ENCODE measurements around the gene CFAP46.
"Not testable (repeated sequence)": the region's sequence is repeated elsewhere in the genome, so short reads cannot be mapped to it uniquely, and the experiment has no call there.

CFAP46 gene

DNA sequence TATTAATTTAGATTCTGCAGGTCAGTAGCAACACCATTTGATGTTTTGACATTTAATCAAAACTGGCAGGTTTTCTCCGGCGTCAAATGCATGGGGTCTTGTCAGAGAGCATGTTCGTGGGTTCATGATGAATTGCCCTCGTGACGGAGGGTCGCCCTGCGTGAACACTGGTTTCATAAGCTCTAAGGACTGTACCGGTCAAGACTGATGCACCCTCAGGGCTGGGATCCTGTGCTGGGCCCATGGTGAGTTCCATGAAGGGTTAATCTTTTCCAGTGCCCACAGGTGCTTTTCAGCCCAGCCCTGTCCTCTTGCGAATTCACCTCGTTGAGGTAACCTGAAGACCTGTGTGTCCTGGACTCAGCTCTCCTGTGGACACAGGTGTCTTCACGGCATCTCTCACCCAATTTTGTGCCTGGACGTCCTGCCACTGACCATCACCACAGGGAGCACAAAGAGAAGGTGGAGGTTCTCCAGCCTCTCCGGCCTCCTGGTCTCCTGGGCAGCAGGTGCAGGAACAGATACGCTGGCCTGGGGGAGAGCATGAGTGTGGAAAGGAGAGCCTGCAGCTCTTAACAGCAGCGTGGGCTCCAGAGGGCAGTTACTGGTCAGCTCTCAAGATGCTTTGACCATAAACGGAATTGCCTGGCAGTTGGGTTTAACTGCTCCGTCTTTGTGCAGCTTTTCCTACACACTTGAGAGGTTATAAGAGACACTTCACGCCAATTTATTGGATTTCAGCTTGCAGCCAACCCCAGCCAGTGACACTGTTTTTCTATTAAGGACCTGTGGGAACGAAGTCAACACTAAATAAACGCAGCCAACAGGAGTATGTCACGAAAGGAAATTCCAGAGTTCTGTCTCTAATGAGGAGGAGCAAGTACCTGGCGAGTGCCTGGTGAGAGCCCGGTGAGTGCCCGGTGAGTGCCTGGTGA, 37.4 kb upstream of the CFAP46 start:
- no peak for DNase-seq (ENCODE audit: low spot score)

DNA sequence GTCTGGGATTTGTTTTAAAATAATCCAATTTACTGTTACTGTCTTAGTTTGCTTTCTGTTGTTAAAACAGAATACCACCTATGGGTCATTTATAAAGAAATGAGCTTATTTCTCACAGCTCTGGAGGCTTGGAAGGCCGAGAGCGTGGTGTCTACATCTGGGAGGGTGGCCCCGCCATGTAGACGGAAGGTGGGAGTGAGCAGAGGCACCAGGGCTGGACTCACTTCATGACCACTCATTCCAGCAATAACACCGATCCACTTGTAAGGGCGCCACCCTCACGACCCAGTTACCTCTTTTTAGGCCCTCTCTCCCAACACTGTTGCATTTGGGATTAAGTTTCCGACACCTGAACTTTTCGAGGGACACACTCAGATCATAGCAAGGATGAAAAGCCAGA, 36.2 kb upstream of the CFAP46 start:
- DNase-seq (ENCODE audit: low spot score) = no peak

DNA sequence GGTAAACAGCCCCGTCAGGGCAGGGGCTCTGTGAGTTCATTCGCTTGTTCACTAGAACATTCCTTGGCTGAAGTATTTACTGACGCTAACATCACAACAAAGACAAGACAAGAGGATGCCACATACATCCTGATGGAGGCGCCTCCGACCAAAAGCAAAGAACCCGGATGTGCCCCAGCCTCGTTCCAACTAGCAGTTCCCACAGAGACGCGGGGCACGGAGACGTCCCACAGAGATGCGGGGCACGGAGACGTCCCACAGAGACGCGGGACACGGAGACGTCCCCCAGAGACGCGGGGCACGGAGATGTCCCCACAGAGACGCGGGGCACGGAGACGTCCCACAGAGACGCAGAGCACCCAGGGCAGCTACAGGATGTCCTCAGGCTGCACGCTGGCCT, 35.4 kb upstream of the CFAP46 start:
- no peak for DNase-seq (ENCODE audit: low spot score)

DNA sequence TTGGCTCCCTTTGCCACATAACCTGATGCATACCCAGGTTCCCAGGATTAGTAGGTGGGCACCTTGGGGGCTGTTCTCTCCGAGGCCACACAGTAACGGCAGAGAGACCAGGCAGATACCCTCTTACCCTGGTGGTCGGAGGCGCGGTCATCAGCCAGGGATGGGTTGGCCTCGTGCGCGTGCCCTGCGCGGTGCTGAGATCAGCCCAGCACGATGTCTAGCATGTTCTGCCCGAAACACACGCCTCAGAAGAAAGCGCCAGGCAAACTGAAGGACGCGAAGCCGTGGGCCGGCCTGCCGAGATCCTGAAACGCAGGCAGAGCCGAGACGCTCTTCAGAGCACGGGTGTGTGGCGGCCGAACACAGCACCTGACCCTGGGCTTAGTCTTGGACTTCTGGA, 34.7 kb upstream of the CFAP46 start:
- DNase-seq (ENCODE audit: low spot score) = no peak

DNA sequence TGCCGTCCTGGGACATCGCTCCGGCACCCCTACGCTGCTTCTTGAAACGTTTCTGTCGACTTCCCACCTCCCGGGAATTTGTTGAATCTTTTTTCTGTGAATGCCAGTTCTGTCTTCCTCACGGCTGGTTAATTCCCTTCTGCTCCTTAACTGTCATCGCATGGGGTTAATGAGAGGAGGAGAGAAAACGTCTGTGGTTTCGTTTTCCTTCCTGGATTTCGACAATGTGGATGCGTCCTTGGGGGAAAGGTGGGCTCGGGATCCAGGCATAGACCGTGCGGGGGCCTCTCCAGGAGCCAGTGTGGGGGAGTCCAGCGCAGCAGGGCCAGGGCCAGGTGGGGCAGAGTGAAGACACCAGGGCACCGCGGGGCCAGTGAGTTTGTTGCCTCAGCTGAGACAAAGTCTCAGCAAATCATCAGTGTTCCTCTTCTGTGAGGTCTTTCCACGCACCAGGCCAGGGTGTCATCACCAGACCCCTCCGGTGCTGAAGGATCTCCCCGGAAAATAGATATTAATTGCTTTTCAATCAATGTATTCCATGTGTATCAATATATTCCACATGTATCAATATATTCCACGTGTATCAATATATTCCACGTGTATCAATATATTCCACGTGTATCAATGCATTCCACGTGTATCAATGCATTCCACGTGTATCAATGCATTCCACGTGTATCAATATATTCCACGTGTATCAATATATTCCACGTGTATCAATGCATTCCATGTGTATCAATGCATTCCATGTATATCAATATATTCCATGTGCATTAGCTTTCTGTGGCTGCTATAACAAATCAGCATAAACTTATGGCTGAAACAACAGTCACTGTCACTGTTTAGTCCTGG, 33.7 kb upstream of the CFAP46 start:
- no peak for DNase-seq (ENCODE audit: low spot score)

DNA sequence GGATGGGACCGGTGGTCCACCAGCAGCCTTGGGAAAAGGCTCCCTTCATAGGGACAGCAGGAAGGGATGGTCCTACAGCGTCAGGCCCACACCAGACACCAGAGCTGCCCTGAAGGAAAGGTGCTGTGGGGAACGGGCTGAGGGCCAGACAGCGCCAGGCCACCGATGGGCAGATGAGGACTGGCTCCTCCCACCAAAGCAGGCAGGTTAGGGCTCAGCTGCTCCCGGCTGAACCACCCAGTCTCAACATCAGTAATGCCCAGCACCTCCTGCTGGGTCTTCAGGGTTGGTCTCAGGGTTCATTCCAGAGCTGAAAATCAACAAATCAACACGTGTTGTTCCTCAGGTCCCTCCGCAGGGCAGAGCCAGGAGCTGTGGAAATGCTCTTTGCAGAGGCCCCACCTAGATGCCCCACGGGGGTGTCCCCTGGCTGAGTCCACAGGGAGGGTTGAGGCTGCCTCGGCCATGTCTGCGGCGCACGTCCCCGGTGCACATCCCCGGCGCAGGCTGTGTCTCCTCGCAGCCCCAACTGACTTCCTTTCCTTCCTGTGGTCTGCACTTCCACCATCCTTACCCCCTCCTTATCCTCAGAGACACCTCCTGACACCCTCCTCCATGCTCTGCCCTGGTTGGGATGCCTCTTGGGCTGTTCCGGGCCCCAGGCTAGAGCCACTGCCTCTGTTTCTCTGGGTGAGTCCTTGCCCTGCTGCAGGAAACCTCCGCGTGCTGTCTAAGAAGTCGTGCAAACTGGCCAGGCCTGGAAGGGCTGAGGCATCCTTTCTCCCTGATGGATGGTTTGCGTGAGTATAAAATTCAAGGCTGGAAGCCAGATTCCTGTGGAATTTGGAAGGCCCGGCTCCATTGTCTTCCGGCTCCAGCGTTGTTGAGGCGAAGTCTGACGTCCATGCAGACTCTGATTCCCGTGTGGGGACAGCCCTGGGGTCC, 32.8 kb upstream of the CFAP46 start:
- peak; percentile 85 for DNase-seq (ENCODE audit: low spot score)

DNA sequence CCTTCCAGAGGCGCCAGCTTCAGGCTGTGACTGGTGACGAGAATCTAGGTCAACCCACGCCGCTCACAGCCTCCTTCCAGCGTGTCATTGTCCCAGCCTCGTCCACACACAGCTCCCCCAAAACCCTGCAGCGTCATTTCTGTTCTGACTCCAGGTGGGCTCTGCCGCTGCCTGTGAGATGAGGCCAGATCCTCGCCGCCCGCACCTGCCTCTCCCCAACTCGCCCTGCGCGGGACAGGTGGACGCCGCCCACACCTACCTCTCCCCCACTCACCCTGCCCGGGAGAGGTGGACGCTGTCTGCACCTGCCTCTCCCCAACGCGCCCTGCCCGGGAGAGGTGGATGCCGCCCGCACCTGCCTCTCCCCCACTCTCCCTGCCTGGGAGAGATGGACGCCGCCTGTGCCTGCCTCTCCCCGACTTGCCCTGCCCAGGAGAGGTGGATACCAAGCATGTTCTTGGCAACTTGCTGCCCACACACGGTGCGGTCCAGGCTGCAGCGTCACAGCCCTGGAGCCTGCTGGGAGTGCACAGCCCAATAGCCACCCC, 32.0 kb upstream of the CFAP46 start:
- no peak for DNase-seq (ENCODE audit: low spot score)

DNA sequence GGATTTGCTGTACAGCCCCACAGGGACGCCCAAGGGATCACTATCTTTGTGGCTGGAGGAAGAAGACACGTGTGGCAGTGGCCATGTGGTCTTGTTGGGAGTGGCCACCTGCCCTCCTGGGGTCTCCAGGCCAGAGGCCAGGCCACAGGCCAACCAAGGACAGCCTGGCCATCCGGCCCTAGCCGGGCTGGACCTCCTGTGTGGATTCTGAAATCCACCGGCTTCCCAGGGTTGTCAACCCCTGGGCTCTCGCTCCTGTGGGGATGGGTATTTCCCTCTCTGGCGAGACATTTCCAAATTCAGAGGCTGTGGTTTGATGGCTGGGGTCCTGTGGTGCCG, 31.5 kb upstream of the CFAP46 start:
- DNase-seq (ENCODE audit: low spot score) = no peak

DNA sequence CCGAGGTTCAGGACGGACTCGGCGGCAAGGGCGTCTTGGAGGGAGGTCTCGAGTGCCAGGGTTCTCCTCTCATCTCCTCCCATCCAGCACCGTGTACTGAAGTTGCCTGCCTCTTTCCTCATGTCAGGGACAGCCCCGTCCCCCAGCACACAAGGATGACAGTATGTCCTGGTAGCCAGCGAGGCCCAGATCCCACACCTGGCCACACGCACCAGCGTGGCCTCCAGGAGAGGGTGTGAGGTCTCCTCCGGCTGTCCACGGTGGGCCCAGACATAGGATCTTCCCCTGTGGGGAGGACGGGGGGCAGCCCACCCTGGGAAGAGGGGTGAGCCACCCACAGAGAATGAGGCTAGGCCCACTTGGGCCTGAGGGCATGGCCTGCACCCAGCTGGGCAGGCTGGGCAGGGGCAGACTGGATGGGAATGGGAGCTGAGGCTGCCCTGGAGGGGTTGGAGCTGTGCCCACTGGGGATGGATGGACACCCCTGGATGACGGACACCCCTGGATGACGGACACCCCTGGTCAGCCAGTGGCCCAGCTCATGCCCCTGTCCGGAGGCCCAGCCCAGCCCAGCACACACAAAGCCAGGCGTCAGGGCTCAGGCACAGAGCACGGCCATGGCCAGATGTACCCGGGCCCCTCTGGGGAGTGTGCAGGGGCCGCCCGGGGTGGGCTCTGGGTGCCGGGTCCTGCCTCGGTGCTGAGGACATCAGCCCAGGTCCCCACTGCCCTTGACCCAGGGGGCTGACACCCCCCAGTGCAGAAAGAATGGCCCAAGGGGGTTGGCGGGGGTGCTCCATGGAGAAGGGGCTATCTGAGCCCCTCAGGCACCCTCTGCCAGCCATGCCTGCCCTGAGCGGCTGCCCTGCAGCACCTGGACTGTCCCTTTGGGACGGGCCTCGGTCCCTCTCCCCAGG, 30.9 kb upstream of the CFAP46 start:
- no peak for DNase-seq (ENCODE audit: low spot score)

DNA sequence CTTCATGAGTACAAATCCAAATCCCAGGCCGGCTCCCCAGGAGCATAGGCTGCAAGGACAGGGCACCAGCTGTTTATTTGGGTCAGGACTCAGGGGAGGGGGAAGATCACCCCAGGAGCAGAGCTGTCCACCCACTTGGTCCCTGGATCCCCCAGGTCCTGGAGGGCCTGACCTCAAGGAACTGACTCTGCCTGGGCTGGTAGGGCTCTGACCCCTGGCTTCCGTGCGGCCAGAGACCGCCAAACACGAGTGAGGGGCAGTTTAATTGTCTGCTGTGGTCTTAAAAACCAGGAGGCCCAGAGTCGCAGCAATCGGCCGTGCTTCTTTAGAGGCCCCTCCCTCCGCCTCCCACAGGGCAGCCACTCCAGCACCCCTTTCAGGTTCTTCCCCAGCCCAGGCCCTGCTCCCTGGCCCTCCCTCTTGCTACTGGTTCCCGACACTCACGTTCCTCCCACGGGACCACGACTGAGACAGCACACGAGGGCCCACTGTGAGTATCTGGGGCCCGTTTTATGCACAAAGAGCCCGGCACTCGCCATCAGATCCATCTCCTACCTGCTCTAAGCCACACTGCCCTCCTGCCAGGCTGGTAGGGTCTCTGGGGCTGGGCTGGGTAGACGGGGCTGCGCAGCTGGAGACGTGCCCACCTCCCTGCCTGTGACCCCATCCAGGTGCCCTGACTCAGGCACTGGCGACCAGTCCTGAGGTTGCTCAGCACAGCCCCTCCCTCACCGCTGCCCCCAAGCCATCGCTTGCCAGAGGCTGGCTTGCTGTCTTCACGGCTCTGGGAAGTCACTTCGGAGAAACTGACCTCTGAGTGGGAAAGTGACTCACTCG, 30.0 kb upstream of the CFAP46 start:
- no peak for DNase-seq (ENCODE audit: low spot score)

DNA sequence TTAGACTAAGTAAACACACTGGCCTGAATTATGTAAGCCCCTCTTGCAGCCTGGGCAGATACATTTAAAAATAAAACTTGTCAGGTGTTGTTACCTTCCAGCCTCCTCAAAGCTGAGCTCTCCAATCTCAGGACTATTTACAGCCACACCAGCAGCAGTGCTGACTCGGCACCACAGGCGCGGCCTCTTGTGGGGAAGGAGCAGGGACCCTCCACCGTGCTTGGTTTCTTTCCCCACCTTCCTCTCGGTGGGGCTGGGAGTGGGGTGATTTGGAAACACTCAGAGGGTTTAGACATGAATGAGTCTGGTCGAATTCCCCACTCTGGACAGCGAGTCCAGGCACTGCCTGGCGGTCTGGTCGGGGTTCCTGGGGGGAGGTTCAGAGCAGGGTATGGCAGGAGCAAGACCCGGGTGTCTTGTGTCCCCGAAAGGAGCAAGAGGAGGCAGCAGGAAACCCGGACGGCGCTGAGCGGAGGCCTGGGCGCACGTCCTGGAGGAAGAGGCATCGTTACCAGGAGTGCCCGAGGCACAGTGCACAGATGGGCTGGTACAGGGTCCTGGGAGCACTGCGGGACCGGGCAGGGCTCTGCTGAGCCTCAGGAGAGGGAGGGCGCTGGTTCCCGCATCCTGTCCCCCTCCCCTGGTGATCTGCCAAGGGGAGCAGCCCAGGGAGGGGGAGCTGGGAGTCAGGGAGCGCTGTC, 29.2 kb upstream of the CFAP46 start:
- DNase-seq (ENCODE audit: low spot score) = no peak

DNA sequence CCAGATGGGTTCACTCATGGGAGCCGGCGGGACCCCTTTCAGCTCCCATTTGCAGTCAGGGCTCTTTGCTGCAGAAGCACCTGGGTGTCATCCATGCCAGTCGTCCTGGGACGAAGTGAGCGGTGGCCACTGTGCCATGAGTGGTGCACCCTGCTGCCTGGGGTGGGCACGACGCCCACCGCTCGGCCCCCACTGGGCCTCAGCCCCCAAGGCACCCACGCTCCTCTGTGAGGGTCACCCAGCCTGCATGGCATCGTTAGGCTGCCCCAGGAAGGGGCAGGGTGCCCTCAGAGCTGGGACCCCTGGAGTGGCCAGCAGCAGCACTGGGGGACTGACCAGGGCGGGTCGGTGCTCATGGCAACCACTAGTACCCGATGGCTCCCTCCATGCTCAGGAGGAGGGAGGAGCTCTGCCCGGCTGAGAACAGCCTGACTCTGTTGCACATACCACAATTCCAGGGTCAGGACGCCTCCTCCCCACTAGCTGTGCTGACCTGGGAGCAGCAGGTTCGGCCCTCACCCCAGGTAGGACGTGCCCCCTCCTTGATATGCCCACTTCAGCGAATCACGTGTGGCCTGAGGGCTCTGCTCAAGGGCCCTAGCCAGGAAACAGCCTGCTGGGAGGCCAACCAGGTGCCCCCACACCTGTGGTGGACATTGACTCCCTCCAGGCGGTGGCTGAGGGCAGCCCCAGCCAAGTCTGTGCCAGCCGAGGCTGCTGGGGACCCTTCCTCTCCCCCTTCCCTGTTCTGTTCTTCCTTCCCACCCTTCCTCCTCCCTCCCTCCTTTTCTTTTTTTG, 28.5 kb upstream of the CFAP46 start:
- DNase-seq (ENCODE audit: low spot score) = no peak

DNA sequence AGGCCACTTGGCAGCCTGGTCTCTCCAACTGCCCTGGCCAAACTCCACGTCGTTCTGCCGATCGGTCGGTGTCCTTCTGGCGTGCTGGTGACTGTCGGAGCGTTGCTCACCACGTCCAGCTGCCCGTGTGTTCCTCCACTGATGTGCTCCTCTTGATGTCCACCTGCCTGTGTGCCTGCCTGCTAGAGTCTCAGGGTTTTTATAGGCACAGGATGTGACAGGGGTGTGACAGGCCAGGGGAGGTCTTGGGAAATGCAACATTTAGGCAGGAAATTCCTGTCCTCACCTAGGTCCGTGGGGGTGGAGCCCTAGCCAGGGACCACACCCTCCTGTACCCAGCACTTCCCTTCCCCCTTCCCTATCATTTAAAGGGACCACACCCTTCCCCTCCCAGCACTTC, 25.2 kb upstream of the CFAP46 start:
- DNase-seq (ENCODE audit: low spot score) = no peak

DNA sequence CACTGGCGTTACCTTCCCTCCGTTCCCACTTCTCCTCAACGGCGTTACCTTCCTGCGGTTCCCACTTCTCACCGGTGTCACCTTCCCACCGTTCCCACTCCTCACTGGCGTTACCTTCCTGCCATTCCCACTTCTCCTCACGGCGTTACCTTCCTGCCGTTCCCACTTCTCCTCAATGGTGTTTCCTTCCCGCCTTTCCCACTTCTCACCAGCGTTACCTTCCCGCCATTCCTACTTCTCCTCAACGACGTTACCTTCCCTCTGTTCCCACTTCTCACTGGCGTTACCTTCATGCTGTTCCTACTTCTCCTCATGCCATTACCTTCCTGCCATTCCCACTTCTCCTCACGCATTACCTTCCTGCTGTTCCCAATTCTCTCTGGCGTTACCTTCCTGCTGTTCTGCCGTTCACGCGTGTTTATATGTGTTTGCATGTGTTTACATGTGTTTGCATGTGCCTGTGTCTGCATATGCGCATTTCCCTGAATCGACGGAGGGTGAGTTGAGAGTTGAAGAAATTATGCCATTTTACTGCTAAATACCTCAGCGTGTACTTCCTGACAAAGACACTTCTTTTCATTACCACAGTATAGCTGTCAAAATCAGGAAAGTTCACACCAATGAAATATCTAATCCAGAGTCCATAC, 23.2 kb upstream of the CFAP46 start:
- DNase-seq (ENCODE audit: low spot score) = no peak

DNA sequence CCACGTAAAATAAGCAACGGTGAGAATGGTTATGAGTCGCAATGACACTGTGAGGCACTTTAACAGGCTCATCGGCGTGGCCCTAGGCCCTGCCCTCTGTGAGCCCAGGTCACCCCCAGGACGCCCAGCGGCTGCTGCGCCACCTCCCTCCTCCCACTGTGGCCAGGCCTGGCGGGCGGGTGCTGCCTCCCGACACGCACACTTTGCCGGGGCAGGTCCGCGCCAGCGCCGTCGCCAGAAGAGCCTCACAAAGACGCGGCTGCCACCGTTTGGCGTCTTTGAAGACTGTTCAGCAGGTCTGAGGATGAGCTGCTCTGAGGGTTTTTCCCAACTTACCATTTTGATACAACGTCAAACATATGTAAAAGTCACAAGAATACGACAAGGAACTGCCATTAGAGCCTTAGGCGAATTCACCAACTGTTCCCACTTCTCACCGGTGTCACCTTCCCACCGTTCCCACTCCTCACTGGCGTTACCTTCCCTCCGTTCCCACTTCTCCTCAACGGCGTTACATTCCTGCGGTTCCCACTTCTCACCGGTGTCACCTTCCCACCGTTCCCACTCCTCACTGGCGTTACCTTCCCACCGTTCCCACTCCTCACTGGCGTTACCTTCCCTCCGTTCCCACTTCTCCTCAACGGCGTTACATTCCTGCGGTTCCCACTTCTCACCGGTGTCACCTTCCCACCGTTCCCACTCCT, 22.5 kb upstream of the CFAP46 start:
- DNase-seq (ENCODE audit: low spot score) = not testable (repeated sequence)

DNA sequence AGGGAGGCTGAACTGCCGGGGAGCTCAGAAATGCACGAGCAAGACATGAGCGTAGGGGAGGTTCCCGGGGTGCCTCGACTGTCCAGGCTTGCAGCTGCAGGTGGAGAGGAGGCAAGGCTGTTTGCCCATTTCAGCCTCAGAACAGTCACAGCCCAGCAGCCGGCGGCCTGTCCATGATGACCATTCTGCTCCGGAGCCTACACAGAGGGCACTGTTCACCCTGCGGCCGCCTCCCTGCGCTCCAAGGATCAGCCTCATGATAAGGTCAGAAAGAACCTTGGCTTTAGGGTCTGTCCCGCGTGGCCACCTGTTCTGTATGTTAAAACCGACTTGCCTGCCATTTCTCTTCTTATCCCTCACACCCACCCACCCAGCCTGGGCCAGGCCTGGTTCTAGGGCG, 21.9 kb upstream of the CFAP46 start:
- DNase-seq (ENCODE audit: low spot score) = no peak

DNA sequence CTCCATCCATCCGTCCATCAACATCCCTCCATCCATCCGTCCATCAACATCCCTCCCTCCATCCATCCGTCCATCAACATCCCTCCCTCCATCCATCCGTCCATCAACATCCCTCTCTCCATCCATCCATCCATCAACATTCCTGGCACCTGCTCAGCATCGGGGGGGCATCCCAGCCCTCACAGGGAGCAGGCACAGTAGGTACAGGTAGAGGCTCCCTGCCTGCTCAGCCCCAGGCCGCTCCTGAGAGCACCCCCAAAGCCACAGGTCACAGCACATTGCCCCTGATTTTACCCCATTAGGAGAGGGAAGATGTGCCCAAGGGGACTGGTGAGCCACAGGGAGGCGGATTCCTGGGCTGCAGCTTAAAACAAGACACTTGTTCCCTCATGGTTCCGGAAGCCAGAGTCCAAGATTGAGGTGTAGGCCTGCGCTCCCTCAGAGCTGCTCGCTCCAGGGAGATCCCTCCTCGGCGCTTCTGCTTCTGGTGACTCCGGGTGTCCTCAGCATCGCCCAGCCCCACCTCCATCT, 21.1 kb upstream of the CFAP46 start:
- DNase-seq (ENCODE audit: low spot score) = no peak

Data from AG20443 (cell line).